Liver (tissue), 3 donors: ENCODE data around the gene HAND1.

Experiments
- EGR1 ChIP-seq, 2 donors: IDR thresholded peaks; 2 replicates each; pipeline ENCODE4 v1.6.1; 2016 to 2018; ENCODE audit warnings: antibody characterized with exemption in 2 of 2, low read depth in 2 of 2
- FOXA1 ChIP-seq: IDR thresholded peaks from 2 replicates; pipeline ENCODE4 v1.6.1; 2016; ENCODE audit warnings: antibody characterized with exemption
- GABPA ChIP-seq, 2 donors: IDR thresholded peaks in 1 of 2; conservative IDR thresholded peaks in 1 of 2; 2 replicates each; pipeline ENCODE4 v1.6.1; 2016; ENCODE audit warnings: antibody characterized with exemption in 2 of 2, mild to moderate bottlenecking in 1 of 2, moderate library complexity in 1 of 2
- HNF4A ChIP-seq, 2 donors: conservative IDR thresholded peaks; 2 replicates each; pipeline ENCODE4 v1.6.1; 2016; ENCODE audit warnings: antibody characterized with exemption in 2 of 2, mild to moderate bottlenecking in 2 of 2
- RAD21 ChIP-seq, 2 donors: IDR thresholded peaks; 2 replicates each; pipeline ENCODE4 v1.6.1; 2016; ENCODE audit warnings: antibody characterized with exemption in 2 of 2, mild to moderate bottlenecking in 2 of 2
- TAF1 ChIP-seq: conservative IDR thresholded peaks from 2 replicates; pipeline ENCODE4 v1.6.1; 2016; ENCODE audit warnings: antibody characterized with exemption, mild to moderate bottlenecking
- YY1 ChIP-seq: IDR thresholded peaks from 2 replicates; pipeline ENCODE4 v1.6.1; 2016; ENCODE audit warnings: antibody characterized with exemption, mild to moderate bottlenecking
- TF ChIP-seq, protein P1 (sequence below): fragments of 150-350 bp; IDR thresholded peaks from 2 replicates; pipeline ENCODE4 v1.5.1; 2017; ENCODE audit warnings: improper control_type of control experiment, low read depth, low read length; ENCODE audit not compliant: missing input control
- TF ChIP-seq, protein P2 (sequence below): IDR thresholded peaks from 2 replicates; pipeline ENCODE4 v1.6.1; 2016; ENCODE audit warnings: antibody characterized with exemption, mild to moderate bottlenecking
- TF ChIP-seq, protein P3 (sequence below): IDR thresholded peaks from 2 replicates; pipeline ENCODE4 v1.6.1; 2016; ENCODE audit warnings: antibody characterized with exemption
- donor health status: healthy.
- donor health status: healthy.

DNA sequence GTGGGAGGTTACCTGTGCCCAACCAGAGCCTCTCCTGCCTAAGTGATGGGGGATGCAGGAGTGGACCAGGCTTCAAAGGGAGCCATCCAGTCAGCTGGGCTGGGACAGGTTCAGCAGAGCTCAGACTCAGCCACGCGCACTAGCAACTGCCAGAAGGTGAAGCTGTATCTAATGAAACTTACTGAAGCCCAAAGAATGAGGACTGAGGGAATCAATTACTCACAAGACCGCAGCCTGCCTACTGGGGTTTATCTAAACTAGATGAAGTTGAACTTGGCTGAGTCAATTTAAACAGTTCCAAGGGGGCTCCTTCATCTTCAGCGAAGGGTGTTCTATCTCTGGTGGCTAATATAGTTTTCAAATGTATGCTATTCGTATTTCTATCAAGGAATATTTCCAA, 11.4 kb downstream of the HAND1 start:
- TF ChIP-seq, protein P1, sequence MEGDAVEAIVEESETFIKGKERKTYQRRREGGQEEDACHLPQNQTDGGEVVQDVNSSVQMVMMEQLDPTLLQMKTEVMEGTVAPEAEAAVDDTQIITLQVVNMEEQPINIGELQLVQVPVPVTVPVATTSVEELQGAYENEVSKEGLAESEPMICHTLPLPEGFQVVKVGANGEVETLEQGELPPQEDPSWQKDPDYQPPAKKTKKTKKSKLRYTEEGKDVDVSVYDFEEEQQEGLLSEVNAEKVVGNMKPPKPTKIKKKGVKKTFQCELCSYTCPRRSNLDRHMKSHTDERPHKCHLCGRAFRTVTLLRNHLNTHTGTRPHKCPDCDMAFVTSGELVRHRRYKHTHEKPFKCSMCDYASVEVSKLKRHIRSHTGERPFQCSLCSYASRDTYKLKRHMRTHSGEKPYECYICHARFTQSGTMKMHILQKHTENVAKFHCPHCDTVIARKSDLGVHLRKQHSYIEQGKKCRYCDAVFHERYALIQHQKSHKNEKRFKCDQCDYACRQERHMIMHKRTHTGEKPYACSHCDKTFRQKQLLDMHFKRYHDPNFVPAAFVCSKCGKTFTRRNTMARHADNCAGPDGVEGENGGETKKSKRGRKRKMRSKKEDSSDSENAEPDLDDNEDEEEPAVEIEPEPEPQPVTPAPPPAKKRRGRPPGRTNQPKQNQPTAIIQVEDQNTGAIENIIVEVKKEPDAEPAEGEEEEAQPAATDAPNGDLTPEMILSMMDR: no peak
- TF ChIP-seq EGR1 (IDR thresholded peaks at IDR 0.05; ENCODE audit: low read depth in 2 of 2) (no peak), TAF1 (no peak), RAD21 (IDR thresholded peaks at IDR 0.05) (no peak), FOXA1 (no peak), GABPA (IDR thresholded peaks at IDR 0.05 in 1 of 2, conservative IDR thresholded peaks at IDR 0.05 in 1 of 2) (no peak), HNF4A (conservative IDR thresholded peaks at IDR 0.05) (no peak), YY1 (no peak)
- TF ChIP-seq, protein P2, sequence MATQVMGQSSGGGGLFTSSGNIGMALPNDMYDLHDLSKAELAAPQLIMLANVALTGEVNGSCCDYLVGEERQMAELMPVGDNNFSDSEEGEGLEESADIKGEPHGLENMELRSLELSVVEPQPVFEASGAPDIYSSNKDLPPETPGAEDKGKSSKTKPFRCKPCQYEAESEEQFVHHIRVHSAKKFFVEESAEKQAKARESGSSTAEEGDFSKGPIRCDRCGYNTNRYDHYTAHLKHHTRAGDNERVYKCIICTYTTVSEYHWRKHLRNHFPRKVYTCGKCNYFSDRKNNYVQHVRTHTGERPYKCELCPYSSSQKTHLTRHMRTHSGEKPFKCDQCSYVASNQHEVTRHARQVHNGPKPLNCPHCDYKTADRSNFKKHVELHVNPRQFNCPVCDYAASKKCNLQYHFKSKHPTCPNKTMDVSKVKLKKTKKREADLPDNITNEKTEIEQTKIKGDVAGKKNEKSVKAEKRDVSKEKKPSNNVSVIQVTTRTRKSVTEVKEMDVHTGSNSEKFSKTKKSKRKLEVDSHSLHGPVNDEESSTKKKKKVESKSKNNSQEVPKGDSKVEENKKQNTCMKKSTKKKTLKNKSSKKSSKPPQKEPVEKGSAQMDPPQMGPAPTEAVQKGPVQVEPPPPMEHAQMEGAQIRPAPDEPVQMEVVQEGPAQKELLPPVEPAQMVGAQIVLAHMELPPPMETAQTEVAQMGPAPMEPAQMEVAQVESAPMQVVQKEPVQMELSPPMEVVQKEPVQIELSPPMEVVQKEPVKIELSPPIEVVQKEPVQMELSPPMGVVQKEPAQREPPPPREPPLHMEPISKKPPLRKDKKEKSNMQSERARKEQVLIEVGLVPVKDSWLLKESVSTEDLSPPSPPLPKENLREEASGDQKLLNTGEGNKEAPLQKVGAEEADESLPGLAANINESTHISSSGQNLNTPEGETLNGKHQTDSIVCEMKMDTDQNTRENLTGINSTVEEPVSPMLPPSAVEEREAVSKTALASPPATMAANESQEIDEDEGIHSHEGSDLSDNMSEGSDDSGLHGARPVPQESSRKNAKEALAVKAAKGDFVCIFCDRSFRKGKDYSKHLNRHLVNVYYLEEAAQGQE: no peak
- TF ChIP-seq, protein P3, sequence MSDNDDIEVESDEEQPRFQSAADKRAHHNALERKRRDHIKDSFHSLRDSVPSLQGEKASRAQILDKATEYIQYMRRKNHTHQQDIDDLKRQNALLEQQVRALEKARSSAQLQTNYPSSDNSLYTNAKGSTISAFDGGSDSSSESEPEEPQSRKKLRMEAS: no peak
